CD14-positive monocyte (primary cell): ENCODE data around the gene AGAP1. TPM values are rescaled to one million over a fixed set of nuclear protein-coding genes. Genes with fewer than 3 reads are reported as not detected.

ENCODE experiments used
- DNase-seq, 3 donors: peaks; one replicate each; pipeline ENCODE4 v3.0.0-alpha.2; 2011 to 2022
- H2AFZ ChIP-seq: 2 replicates; pipeline ENCODE4 v1.6.0; 2012; ENCODE audit warnings: mild to moderate bottlenecking, low read depth, low read length, inconsistent platforms; ENCODE audit not compliant: insufficient read depth, poor library complexity, severe bottlenecking
- H3K27ac ChIP-seq, 2 donors: 1 replicate in 1 of 2; 2 replicates in 1 of 2; pipeline ENCODE4 v1.5.1; 2012 to 2013; ENCODE audit warnings: low read length in 2 of 2, control low read depth in 1 of 2, inconsistent platforms in 1 of 2, low read depth in 1 of 2, mild to moderate bottlenecking in 1 of 2
- H3K27me3 ChIP-seq, 2 donors: one replicate each; pipeline versions ENCODE4 v1.6.0 to v1.6.1; 2011 to 2013; ENCODE audit warnings: low read length in 2 of 2; ENCODE audit not compliant: control insufficient read depth in 2 of 2, insufficient read depth in 2 of 2
- H3K36me3 ChIP-seq, 2 donors: replicated peaks in 1 of 2; 1 replicate in 1 of 2; 2 replicates in 1 of 2; pipeline versions ENCODE4 v1.5.1 to v1.6.1; 2012 to 2013; ENCODE audit warnings: low read length in 2 of 2, control low read depth in 1 of 2, inconsistent platforms in 1 of 2, mild to moderate bottlenecking in 1 of 2; ENCODE audit not compliant: insufficient read depth in 2 of 2, control insufficient read depth in 1 of 2
- H3K4me1 ChIP-seq, 2 donors: 1 replicate in 1 of 2; 2 replicates in 1 of 2; pipeline versions ENCODE4 v1.5.1 to v1.6.1; 2012 to 2013; ENCODE audit warnings: low read length in 2 of 2, control low read depth in 1 of 2, inconsistent platforms in 1 of 2, mild to moderate bottlenecking in 1 of 2, moderate library complexity in 1 of 2; ENCODE audit not compliant: insufficient read depth in 2 of 2, control insufficient read depth in 1 of 2
- H3K4me2 ChIP-seq: replicated peaks from 2 replicates; pipeline ENCODE3; 2012; ENCODE audit warnings: low read length, moderate library complexity, mild to moderate bottlenecking; ENCODE audit not compliant: poor library complexity, severe bottlenecking; ENCODE audit errors: extremely low read depth
- H3K4me3 ChIP-seq, 3 experiments: fragments of 200-600 bp in 1 of 3; sonication (generic) in 1 of 3; replicated peaks in 1 of 3; 1 replicate in 2 of 3; 2 replicates in 1 of 3; pipeline ENCODE4 v1.5.1; 2011 to 2013; ENCODE audit warnings: low read length in 3 of 3, mild to moderate bottlenecking in 3 of 3, control low read depth in 2 of 3, low read depth in 2 of 3, inconsistent platforms in 1 of 3, moderate library complexity in 1 of 3
- H3K79me2 ChIP-seq: 2 replicates; pipeline ENCODE4 v1.6.0; 2012; ENCODE audit warnings: mild to moderate bottlenecking, control low read depth, inconsistent platforms, low read length, moderate library complexity; ENCODE audit not compliant: insufficient read depth
- H3K9ac ChIP-seq: 2 replicates; pipeline ENCODE4 v1.6.0; 2017; ENCODE audit warnings: low read length, mild to moderate bottlenecking; ENCODE audit not compliant: insufficient read depth, poor library complexity, severe bottlenecking
- H3K9me3 ChIP-seq, 2 donors: replicated peaks in 1 of 2; 1 replicate in 1 of 2; 2 replicates in 1 of 2; pipeline versions ENCODE4 v1.5.1 to v1.6.1; 2012 to 2013; ENCODE audit warnings: low read length in 2 of 2, control low read depth in 1 of 2; ENCODE audit not compliant: control insufficient read depth in 1 of 2, insufficient read depth in 1 of 2
- H4K20me1 ChIP-seq: 2 replicates; pipeline ENCODE4 v1.6.0; 2012; ENCODE audit warnings: mild to moderate bottlenecking, low read length, control low read depth, moderate library complexity; ENCODE audit not compliant: insufficient read depth
- H3K27ac Mint-ChIP-seq, 7 donors: one replicate each; pipeline ENCODE4 v1.8.0; 2020; ENCODE audit warnings: mild to moderate bottlenecking in 7 of 7, mixed read lengths in 7 of 7, moderate library complexity in 6 of 7, inconsistent platforms in 2 of 7
- H3K27me3 Mint-ChIP-seq, 3 donors: one replicate each; pipeline ENCODE4 v1.8.0; 2021 to 2022; ENCODE audit warnings: low read depth in 3 of 3, mild to moderate bottlenecking in 3 of 3, mixed read lengths in 3 of 3, moderate library complexity in 3 of 3, inconsistent platforms in 1 of 3
- H3K36me3 Mint-ChIP-seq, 2 donors: one replicate each; pipeline ENCODE4 v1.8.0; 2020; ENCODE audit warnings: mixed read lengths in 2 of 2, inconsistent platforms in 1 of 2, mild to moderate bottlenecking in 1 of 2
- H3K4me1 Mint-ChIP-seq: one replicate; pipeline ENCODE4 v1.8.0; 2020; ENCODE audit warnings: mild to moderate bottlenecking, mixed read lengths
- H3K4me3 Mint-ChIP-seq, 2 donors: one replicate each; pipeline ENCODE4 v1.8.0; 2020; ENCODE audit warnings: mild to moderate bottlenecking in 2 of 2, mixed read lengths in 2 of 2, moderate library complexity in 1 of 2
- H3K9me3 Mint-ChIP-seq, 7 donors: one replicate each; pipeline ENCODE4 v1.8.0; 2020 to 2022; ENCODE audit warnings: mixed read lengths in 7 of 7, mild to moderate bottlenecking in 6 of 7, moderate library complexity in 6 of 7, inconsistent platforms in 2 of 7
- WGBS: methylation state at CpG from one replicate; pipeline ENCODE4 v1.1.5; 2013; ENCODE audit warnings: missing lambda C conversion rate; ENCODE audit not compliant: insufficient coverage; 5-methylcytosine and 5-hydroxymethylcytosine counted together
- intact Hi-C, 2 donors: fragments of 100-400 bp; cut with micrococcal nuclease; formaldehyde crosslinking; loops; one replicate each; pipeline versions ENCODE4 v1.15.0 to v1.15.1; 2023
- polyA plus RNA-seq, 3 donors: library from polyadenylated mRNA; depleted of rRNA in 1 of 3; unstranded in 2 of 3; stranded (reverse) in 1 of 3; fragments of 300-500 nt in 2 of 3; fragments of >200 nt in 1 of 3; fragmentation: Illumina TruSeq in 2 of 3; gene quantifications; 1 replicate in 2 of 3; 2 replicates in 1 of 3; pipeline ENCODE4 v1.2.3, GENCODE V29; 2012 to 2021
- TF ChIP-seq, protein P1 (sequence below): fragments of 200-600 bp; IDR thresholded peaks from one replicate; pipeline ENCODE4 v1.8.0; 2022; ENCODE audit warnings: antibody characterized with exemption, mild to moderate bottlenecking

The AGAP1 gene
- polyA plus RNA-seq, 3 donors = 0.12 TPM; not detected in 2

DNA sequence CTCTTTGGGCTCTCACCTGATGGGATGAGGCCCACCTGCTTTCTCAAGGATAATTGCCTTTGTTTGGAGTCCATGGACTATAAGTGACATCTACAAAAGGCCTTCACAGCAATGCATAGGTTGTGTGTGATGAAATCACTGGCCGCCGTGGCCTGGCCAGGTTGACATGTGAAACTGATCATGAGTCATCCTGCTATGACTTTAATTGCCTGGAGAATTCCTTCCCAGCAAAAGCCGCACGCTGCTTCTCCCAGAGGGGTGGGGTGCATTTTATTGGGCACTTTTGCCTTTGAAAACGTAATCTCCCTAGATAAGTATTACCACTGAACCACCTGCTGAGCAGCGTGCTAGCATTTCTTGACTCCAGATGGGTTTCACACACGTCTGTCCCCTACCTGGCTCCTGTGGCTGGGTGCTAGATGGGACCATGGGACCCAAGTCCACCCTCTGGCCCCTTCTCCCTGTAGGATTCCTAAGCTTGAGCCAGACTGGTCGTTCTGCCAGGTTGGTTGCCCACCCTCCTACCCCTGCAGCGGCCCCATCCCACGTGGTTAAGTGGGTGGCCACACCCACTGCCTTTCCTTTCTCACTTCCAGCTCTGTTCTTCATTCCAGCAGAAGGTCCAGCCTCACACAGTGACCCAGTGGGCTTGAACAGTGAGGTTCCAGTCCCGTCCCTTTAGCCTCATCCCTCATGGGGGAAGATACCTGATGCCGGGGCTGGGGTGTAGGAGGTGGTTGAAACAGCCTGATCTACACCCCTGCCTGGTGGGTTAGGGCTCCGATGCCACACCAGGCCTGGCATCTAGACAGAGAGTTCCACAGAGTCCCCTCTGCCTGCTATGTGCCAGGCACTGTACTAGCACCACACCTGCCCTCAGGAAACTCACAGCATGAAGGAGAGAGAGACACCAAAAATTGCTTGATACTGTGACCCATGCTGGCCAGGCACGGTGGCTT, 584.7 kb downstream of the AGAP1 start:
- H3K36me3 ChIP-seq = no peaks in the 10 kb centered on the region
- H2AFZ ChIP-seq = no peak overlapping the region
- no peak overlapping the region for H3K9ac ChIP-seq
- intact Hi-C loops = no loop called here
- Mint-ChIP-seq H3K27me3 (peaks cover 1 to 6% (median 6%) of the 10 kb centered on the region in 3 donors), H3K4me1 (no peaks in the 10 kb centered on the region), H3K4me3 (no peak overlapping the region), H3K27ac (no peak overlapping the region), H3K36me3 (no peaks in the 10 kb centered on the region), H3K9me3 (peaks cover 0 to 10% (median 0%) of the 10 kb centered on the region in 7 donors)
- 88% methylated on average over 6 of the region's 14 CpGs for WGBS
- H3K4me1 ChIP-seq = no peaks in the 10 kb centered on the region
- no peak for DNase-seq
- TF ChIP-seq, protein P1, sequence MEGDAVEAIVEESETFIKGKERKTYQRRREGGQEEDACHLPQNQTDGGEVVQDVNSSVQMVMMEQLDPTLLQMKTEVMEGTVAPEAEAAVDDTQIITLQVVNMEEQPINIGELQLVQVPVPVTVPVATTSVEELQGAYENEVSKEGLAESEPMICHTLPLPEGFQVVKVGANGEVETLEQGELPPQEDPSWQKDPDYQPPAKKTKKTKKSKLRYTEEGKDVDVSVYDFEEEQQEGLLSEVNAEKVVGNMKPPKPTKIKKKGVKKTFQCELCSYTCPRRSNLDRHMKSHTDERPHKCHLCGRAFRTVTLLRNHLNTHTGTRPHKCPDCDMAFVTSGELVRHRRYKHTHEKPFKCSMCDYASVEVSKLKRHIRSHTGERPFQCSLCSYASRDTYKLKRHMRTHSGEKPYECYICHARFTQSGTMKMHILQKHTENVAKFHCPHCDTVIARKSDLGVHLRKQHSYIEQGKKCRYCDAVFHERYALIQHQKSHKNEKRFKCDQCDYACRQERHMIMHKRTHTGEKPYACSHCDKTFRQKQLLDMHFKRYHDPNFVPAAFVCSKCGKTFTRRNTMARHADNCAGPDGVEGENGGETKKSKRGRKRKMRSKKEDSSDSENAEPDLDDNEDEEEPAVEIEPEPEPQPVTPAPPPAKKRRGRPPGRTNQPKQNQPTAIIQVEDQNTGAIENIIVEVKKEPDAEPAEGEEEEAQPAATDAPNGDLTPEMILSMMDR = no peak
- H3K79me2 ChIP-seq = no peaks in the 10 kb centered on the region
- no peaks in the 10 kb centered on the region for H4K20me1 ChIP-seq
- H3K4me2 ChIP-seq = no peak overlapping the region
- no peak overlapping the region for H3K4me3 ChIP-seq
- H3K9me3 ChIP-seq = no peaks in the 10 kb centered on the region
- no peak overlapping the region for H3K27ac ChIP-seq
- H3K27me3 ChIP-seq = no peaks in the 10 kb centered on the region

DNA sequence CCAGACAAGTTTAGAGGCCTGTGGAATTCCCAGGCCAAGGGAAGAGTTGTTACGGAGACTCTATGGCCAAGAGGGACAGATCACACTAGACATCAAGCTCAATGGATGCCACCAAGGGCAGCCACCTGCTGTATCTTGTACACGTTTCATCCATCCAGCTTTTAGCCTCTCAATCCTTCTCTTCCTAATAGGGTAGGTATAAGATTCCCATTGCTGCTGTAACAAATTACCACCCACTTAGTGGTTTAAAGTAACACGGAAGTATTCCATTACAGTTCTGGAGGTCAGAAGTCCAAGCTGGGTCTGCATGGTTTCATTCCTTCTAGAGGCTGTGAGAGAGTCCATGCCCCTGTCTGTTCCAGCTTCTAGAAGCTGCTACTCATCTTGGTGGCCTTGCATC, 586.6 kb downstream of the AGAP1 start:
- no peak overlapping the region for H3K9ac ChIP-seq
- Mint-ChIP-seq H3K4me3 (no peak overlapping the region), H3K9me3 (peaks cover 0 to 8% (median 0%) of the 10 kb centered on the region in 7 donors), H3K27me3 (peaks cover 1 to 6% (median 5%) of the 10 kb centered on the region in 3 donors), H3K36me3 (no peaks in the 10 kb centered on the region), H3K27ac (no peak overlapping the region), H3K4me1 (no peaks in the 10 kb centered on the region)
- H3K9me3 ChIP-seq = no peaks in the 10 kb centered on the region
- no peak overlapping the region for H3K4me2 ChIP-seq
- no peaks in the 10 kb centered on the region for H3K36me3 ChIP-seq
- H3K4me1 ChIP-seq = no peaks in the 10 kb centered on the region
- H3K79me2 ChIP-seq = no peaks in the 10 kb centered on the region
- TF ChIP-seq, protein P1 = no peak
- intact Hi-C loops = no loop called here
- H3K4me3 ChIP-seq = no peak overlapping the region
- H3K27ac ChIP-seq = no peak overlapping the region
- no peaks in the 10 kb centered on the region for H3K27me3 ChIP-seq
- no peak overlapping the region for H2AFZ ChIP-seq
- 100% methylated on average over 1 of the region's 3 CpGs for WGBS
- no peak for DNase-seq
- H4K20me1 ChIP-seq = no peaks in the 10 kb centered on the region
